Measurements from ENCODE around the gene FGF18. TPM values are rescaled to one million over a fixed set of nuclear protein-coding genes. Genes with fewer than 3 reads are reported as not detected.

The FGF18 gene
- total and polyA plus RNA-seq, 8 donors: 0.13 to 0.97 (median 0.36) TPM

GRCh38 chr5:171434874-171435273 lies 15.4 kb downstream of the FGF18 start:
- H3K9me3 ChIP-seq: no peaks in the 10 kb centered on the region
- peak in 2 of 6 donors; percentile 11 to 37 for DNase-seq
- H3K36me3 ChIP-seq: no peaks in the 10 kb centered on the region
- intact Hi-C loops (cut with DNase I): no loop called here
- no peak for FAIRE-seq
- H3K27ac ChIP-seq: no peak overlapping the region
- H3K4me1 ChIP-seq: peaks cover 10 to 15% (median 11%) of the 10 kb centered on the region in 3 donors
- H3K4me3 ChIP-seq: no peak overlapping the region
- WGBS, 2 donors: 95 to 97% methylated on average over 4 of the region's 4 CpGs
- H3K27me3 ChIP-seq: no peaks in the 10 kb centered on the region
- ATAC-seq: no peak
- no peak for TF ChIP-seq CTCF (IDR thresholded peaks at IDR 0.05)

GRCh38 chr5:171435908-171436307 lies 16.5 kb downstream of the FGF18 start:
- no peaks in the 10 kb centered on the region for H3K9me3 ChIP-seq
- no peak for ATAC-seq
- H3K4me1 ChIP-seq: peaks cover 10 to 15% (median 11%) of the 10 kb centered on the region in 3 donors
- intact Hi-C loops (cut with DNase I): no loop called here
- TF ChIP-seq CTCF (IDR thresholded peaks at IDR 0.05): no peak
- H3K27ac ChIP-seq: peak overlapping the region in 2 of 4 donors; percentile 84 to 86
- H3K36me3 ChIP-seq: no peaks in the 10 kb centered on the region
- peak in 1 of 6 donors; percentile 49 for DNase-seq
- no peak overlapping the region for H3K4me3 ChIP-seq
- FAIRE-seq: no peak
- H3K27me3 ChIP-seq: no peaks in the 10 kb centered on the region
- WGBS, 2 donors: 93 to 94% methylated on average over 20 of the region's 20 CpGs

GRCh38 chr5:171436804-171437285 lies 17.4 kb downstream of the FGF18 start:
- FAIRE-seq (no peak), DNase-seq (peak; percentile 60 to 81 (median 68)), ATAC-seq (peak; percentile 57 to 80 (median 72))
- no peaks in the 10 kb centered on the region for H3K27me3 ChIP-seq
- intact Hi-C loops (cut with DNase I): no loop called here
- no peaks in the 10 kb centered on the region for H3K36me3 ChIP-seq
- WGBS, 2 donors: 29 to 32% methylated on average over 13 of the region's 13 CpGs
- peak overlapping the region; percentile 76 to 86 (median 84) for H3K27ac ChIP-seq
- peaks cover 10 to 15% (median 11%) of the 10 kb centered on the region in 3 donors for H3K4me1 ChIP-seq
- H3K9me3 ChIP-seq: no peaks in the 10 kb centered on the region
- TF ChIP-seq CTCF (IDR thresholded peaks at IDR 0.05): no peak
- H3K4me3 ChIP-seq: no peak overlapping the region

GRCh38 chr5:171437286-171437821 lies 17.9 kb downstream of the FGF18 start:
- 27 to 30% methylated on average over 14 of the region's 14 CpGs for WGBS, 2 donors
- TF ChIP-seq CTCF (IDR thresholded peaks at IDR 0.05): no peak
- Histone ChIP-seq H3K36me3 (no peaks in the 10 kb centered on the region), H3K27me3 (no peaks in the 10 kb centered on the region), H3K27ac (peak overlapping the region; percentile 76 to 86 (median 84)), H3K9me3 (no peaks in the 10 kb centered on the region), H3K4me3 (no peak overlapping the region), H3K4me1 (peaks cover 10 to 15% (median 11%) of the 10 kb centered on the region in 3 donors)
- no peak for FAIRE-seq
- ATAC-seq: peak; percentile 86 to 92 (median 90)
- intact Hi-C loops (cut with DNase I): no loop called here
- peak; percentile 82 to 95 (median 91) for DNase-seq

- Histone ChIP-seq H3K27me3 (no peaks in the 10 kb centered on the region), H3K27ac (no peak overlapping the region), H3K4me1 (peaks cover 10 to 15% (median 11%) of the 10 kb centered on the region in 3 donors), H3K9me3 (no peaks in the 10 kb centered on the region), H3K4me3 (no peak overlapping the region), H3K36me3 (no peaks in the 10 kb centered on the region)
- peak in 1 of 6 donors; percentile 19 for DNase-seq
- ATAC-seq: no peak
- no peak for TF ChIP-seq CTCF (IDR thresholded peaks at IDR 0.05)
- FAIRE-seq: no peak
- intact Hi-C loops (cut with DNase I): no loop called here
- 65 to 67% methylated on average over 4 of the region's 4 CpGs for WGBS, 2 donors
Measured at GRCh38 chr5:171438738-171439137, 19.3 kb downstream of the FGF18 start.
